Measurements from ENCODE around the gene CCDC74A. TPM values are rescaled to one million over a fixed set of nuclear protein-coding genes. Genes with fewer than 3 reads are reported as not detected.
"Not testable (repeated sequence)": the region's sequence is repeated elsewhere in the genome, so short reads cannot be mapped to it uniquely, and the experiment has no call there.

CCDC74A gene
- polyA plus RNA-seq, 2 donors: 3.4 to 4.9 TPM

- Histone ChIP-seq H3K4me3 (ENCODE audit: low read depth in 1 of 2, low read length in 2 of 2) (no peak overlapping the region), H3K27me3 (ENCODE audit: control insufficient read depth in 1 of 2, insufficient read depth in 2 of 2, low read length in 2 of 2) (no peaks in the 10 kb centered on the region), H3K4me1 (ENCODE audit: control insufficient read depth in 2 of 2, insufficient read depth in 2 of 2, low read length in 1 of 2) (no peaks in the 10 kb centered on the region), H3K27ac (ENCODE audit: low read depth in 2 of 2, low read length in 1 of 2) (no peak overlapping the region), H3K36me3 (ENCODE audit: control insufficient read depth in 2 of 2, insufficient read depth in 2 of 2, low read length in 1 of 2) (no peaks in the 10 kb centered on the region), H3K9me3 (ENCODE audit: control insufficient read depth in 2 of 2, insufficient read depth in 1 of 2, low read depth in 1 of 2, low read length in 1 of 2) (no peaks in the 10 kb centered on the region)
- WGBS, 2 donors: 83 to 92% methylated on average over 7 of the region's 7 CpGs
Observed at GRCh38 chr2:131556998-131557397, 29.3 kb downstream of the CCDC74A start.

DNA sequence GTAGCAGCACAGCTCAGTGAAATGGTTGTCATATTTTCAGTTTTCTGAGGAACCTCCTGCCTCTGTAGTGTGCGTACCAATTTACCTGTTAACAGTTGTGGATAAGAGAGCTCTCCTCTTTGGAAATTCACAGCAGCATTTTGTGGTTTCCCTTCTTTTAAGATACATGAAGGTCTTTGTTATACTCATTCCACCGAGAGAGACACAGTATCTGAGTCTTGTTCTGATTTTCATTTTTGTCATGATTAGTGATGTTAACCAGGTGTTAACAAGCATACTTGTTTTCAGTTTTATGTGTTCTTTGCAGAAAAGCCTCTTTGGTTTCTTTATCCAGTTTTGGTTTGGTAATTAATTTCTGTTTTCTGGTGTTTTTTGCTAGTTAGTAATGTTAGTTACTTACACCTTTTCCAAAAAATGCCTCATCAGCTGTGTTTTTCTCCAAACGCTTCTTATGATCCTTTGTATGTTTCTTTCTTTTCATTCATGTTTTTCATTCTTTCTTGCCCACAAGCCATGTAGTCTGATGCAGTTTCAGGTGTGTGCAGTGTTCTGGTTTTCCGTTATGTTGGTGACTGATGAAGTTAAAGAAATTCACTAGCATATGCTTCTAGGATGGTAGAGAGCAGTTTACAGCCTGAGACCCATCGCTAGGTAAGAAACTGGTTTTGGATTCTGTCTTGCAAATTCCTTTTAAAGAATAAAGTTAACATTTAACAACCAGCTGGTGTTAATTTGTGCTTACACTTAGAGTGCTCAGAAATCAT, 30.1 kb downstream of the CCDC74A start:
- H3K4me1 ChIP-seq (ENCODE audit: control insufficient read depth in 2 of 2, insufficient read depth in 2 of 2, low read length in 1 of 2): no peaks in the 10 kb centered on the region
- 79 to 80% methylated on average over 5 of the region's 5 CpGs for WGBS, 2 donors
- no peaks in the 10 kb centered on the region for H3K27me3 ChIP-seq (ENCODE audit: control insufficient read depth in 1 of 2, insufficient read depth in 2 of 2, low read length in 2 of 2)
- H3K27ac ChIP-seq (ENCODE audit: low read depth in 2 of 2, low read length in 1 of 2): no peak overlapping the region
- no peak overlapping the region for H3K4me3 ChIP-seq (ENCODE audit: low read depth in 1 of 2, low read length in 2 of 2)
- no peaks in the 10 kb centered on the region for H3K36me3 ChIP-seq (ENCODE audit: control insufficient read depth in 2 of 2, insufficient read depth in 2 of 2, low read length in 1 of 2)
- H3K9me3 ChIP-seq (ENCODE audit: control insufficient read depth in 2 of 2, insufficient read depth in 1 of 2, low read depth in 1 of 2, low read length in 1 of 2): no peaks in the 10 kb centered on the region

DNA sequence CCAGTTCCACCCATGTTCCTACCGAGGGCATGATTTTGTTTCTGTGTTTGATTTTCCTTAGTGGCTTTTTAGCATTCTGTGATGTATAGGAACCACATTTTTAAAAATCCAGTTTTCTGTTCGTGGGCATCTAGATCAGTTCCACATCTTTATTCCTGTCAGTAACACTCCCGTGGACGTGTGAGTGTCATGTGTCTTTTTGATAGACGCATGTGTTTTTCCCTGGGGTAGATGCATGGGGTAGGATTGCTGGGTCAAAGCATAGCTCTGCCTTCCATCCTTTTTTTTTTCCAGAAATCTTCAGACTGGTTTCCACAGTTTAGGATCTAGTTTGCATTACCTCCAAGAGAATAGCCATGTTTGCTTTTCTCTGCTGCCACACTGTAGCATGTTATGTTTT, 38.7 kb downstream of the CCDC74A start:
- no peak overlapping the region for H3K27ac ChIP-seq (ENCODE audit: low read depth in 2 of 2, low read length in 1 of 2)
- WGBS, 2 donors: 85% methylated on average over 5 of the region's 5 CpGs
- no peaks in the 10 kb centered on the region for H3K9me3 ChIP-seq (ENCODE audit: control insufficient read depth in 2 of 2, insufficient read depth in 1 of 2, low read depth in 1 of 2, low read length in 1 of 2)
- no peak overlapping the region for H3K4me3 ChIP-seq (ENCODE audit: low read depth in 1 of 2, low read length in 2 of 2)
- H3K36me3 ChIP-seq (ENCODE audit: control insufficient read depth in 2 of 2, insufficient read depth in 2 of 2, low read length in 1 of 2): no peaks in the 10 kb centered on the region
- no peaks in the 10 kb centered on the region for H3K4me1 ChIP-seq (ENCODE audit: control insufficient read depth in 2 of 2, insufficient read depth in 2 of 2, low read length in 1 of 2)
- H3K27me3 ChIP-seq (ENCODE audit: control insufficient read depth in 1 of 2, insufficient read depth in 2 of 2, low read length in 2 of 2): peaks cover 0 to 2% of the 10 kb centered on the region in 2 donors

- H3K4me1 ChIP-seq (ENCODE audit: control insufficient read depth in 2 of 2, insufficient read depth in 2 of 2, low read length in 1 of 2): no peaks in the 10 kb centered on the region
- H3K27ac ChIP-seq (ENCODE audit: low read depth in 2 of 2, low read length in 1 of 2): no peak overlapping the region
- H3K4me3 ChIP-seq (ENCODE audit: low read depth in 1 of 2, low read length in 2 of 2): no peak overlapping the region
- no peaks in the 10 kb centered on the region for H3K36me3 ChIP-seq (ENCODE audit: control insufficient read depth in 2 of 2, insufficient read depth in 2 of 2, low read length in 1 of 2)
- no peaks in the 10 kb centered on the region for H3K9me3 ChIP-seq (ENCODE audit: control insufficient read depth in 2 of 2, insufficient read depth in 1 of 2, low read depth in 1 of 2, low read length in 1 of 2)
- peaks cover 0 to 2% of the 10 kb centered on the region in 2 donors for H3K27me3 ChIP-seq (ENCODE audit: control insufficient read depth in 1 of 2, insufficient read depth in 2 of 2, low read length in 2 of 2)
Observed at GRCh38 chr2:131567891-131568290, 40.2 kb downstream of the CCDC74A start.

DNA sequence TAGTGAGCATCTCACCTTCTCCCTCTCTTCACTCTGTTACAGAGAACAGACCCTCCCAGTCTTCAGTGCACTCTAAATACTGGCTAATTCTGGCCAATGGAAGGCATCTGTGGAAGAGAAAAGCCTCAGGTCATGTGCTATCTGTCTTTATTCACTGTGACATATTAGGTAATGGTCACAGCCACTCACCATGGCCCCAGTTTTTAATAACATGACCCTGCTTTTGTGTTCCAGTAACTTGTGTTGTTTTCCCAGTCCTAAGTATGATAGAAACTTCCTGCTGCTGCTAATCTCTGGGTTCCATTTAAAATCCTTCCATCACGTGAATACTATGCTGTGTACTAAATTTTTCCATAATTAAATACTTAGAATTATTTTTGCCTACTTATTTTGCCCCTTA, 40.7 kb downstream of the CCDC74A start:
- 49 to 67% methylated on average over 1 of the region's 1 CpG for WGBS, 2 donors
- H3K27me3 ChIP-seq (ENCODE audit: control insufficient read depth in 1 of 2, insufficient read depth in 2 of 2, low read length in 2 of 2); H3K36me3 ChIP-seq (ENCODE audit: control insufficient read depth in 2 of 2, insufficient read depth in 2 of 2, low read length in 1 of 2); H3K27ac ChIP-seq (ENCODE audit: low read depth in 2 of 2, low read length in 1 of 2); H3K4me3 ChIP-seq (ENCODE audit: low read depth in 1 of 2, low read length in 2 of 2); H3K9me3 ChIP-seq (ENCODE audit: control insufficient read depth in 2 of 2, insufficient read depth in 1 of 2, low read depth in 1 of 2, low read length in 1 of 2); H3K4me1 ChIP-seq (ENCODE audit: control insufficient read depth in 2 of 2, insufficient read depth in 2 of 2, low read length in 1 of 2): not testable (repeated sequence)

GRCh38 chr2:131572175-131572574, 44.5 kb downstream of the CCDC74A start:
- no peak overlapping the region for H3K27ac ChIP-seq (ENCODE audit: low read depth in 2 of 2, low read length in 1 of 2)
- H3K27me3 ChIP-seq (ENCODE audit: control insufficient read depth in 1 of 2, insufficient read depth in 2 of 2, low read length in 2 of 2): no peaks in the 10 kb centered on the region
- H3K4me3 ChIP-seq (ENCODE audit: low read depth in 1 of 2, low read length in 2 of 2): no peak overlapping the region
- WGBS, 2 donors: 67 to 70% methylated on average over 1 of the region's 1 CpG
- H3K36me3 ChIP-seq (ENCODE audit: control insufficient read depth in 2 of 2, insufficient read depth in 2 of 2, low read length in 1 of 2): no peaks in the 10 kb centered on the region
- H3K9me3 ChIP-seq (ENCODE audit: control insufficient read depth in 2 of 2, insufficient read depth in 1 of 2, low read depth in 1 of 2, low read length in 1 of 2): no peaks in the 10 kb centered on the region
- no peaks in the 10 kb centered on the region for H3K4me1 ChIP-seq (ENCODE audit: control insufficient read depth in 2 of 2, insufficient read depth in 2 of 2, low read length in 1 of 2)

- no peaks in the 10 kb centered on the region for H3K36me3 ChIP-seq (ENCODE audit: control insufficient read depth in 2 of 2, insufficient read depth in 2 of 2, low read length in 1 of 2)
- no peak overlapping the region for H3K4me3 ChIP-seq (ENCODE audit: low read depth in 1 of 2, low read length in 2 of 2)
- WGBS, 2 donors: 77 to 78% methylated on average over 4 of the region's 4 CpGs
- H3K27ac ChIP-seq (ENCODE audit: low read depth in 2 of 2, low read length in 1 of 2): no peak overlapping the region
- no peaks in the 10 kb centered on the region for H3K27me3 ChIP-seq (ENCODE audit: control insufficient read depth in 1 of 2, insufficient read depth in 2 of 2, low read length in 2 of 2)
- H3K9me3 ChIP-seq (ENCODE audit: control insufficient read depth in 2 of 2, insufficient read depth in 1 of 2, low read depth in 1 of 2, low read length in 1 of 2): no peaks in the 10 kb centered on the region
- H3K4me1 ChIP-seq (ENCODE audit: control insufficient read depth in 2 of 2, insufficient read depth in 2 of 2, low read length in 1 of 2): no peaks in the 10 kb centered on the region
Observed at GRCh38 chr2:131577812-131578211, 50.1 kb downstream of the CCDC74A start.

- no peaks in the 10 kb centered on the region for H3K27me3 ChIP-seq (ENCODE audit: control insufficient read depth in 1 of 2, insufficient read depth in 2 of 2, low read length in 2 of 2)
- 90 to 91% methylated on average over 7 of the region's 7 CpGs for WGBS, 2 donors
- H3K4me3 ChIP-seq (ENCODE audit: low read depth in 1 of 2, low read length in 2 of 2): no peak overlapping the region
- no peaks in the 10 kb centered on the region for H3K9me3 ChIP-seq (ENCODE audit: control insufficient read depth in 2 of 2, insufficient read depth in 1 of 2, low read depth in 1 of 2, low read length in 1 of 2)
- no peaks in the 10 kb centered on the region for H3K4me1 ChIP-seq (ENCODE audit: control insufficient read depth in 2 of 2, insufficient read depth in 2 of 2, low read length in 1 of 2)
- no peaks in the 10 kb centered on the region for H3K36me3 ChIP-seq (ENCODE audit: control insufficient read depth in 2 of 2, insufficient read depth in 2 of 2, low read length in 1 of 2)
- H3K27ac ChIP-seq (ENCODE audit: low read depth in 2 of 2, low read length in 1 of 2): no peak overlapping the region
Observed at GRCh38 chr2:131580187-131580586, 52.5 kb downstream of the CCDC74A start.
